Endodermal cell (in vitro differentiated cells): Measurements from ENCODE around the gene SMARCE1. TPM values are rescaled to one million over a fixed set of nuclear protein-coding genes. Genes with fewer than 3 reads are reported as not detected.
A peak's percentile ranks its signal among the peaks of the same experiment; 100 is the strongest.

Experiments used
- DNase-seq: peaks from one replicate; pipeline ENCODE4 v3.0.0-alpha.2; 2017
- H3K27ac ChIP-seq: 2 replicates; pipeline ENCODE4 v1.5.1; 2013; ENCODE audit warnings: mild to moderate bottlenecking, low read depth, low read length, moderate library complexity
- H3K27me3 ChIP-seq: 2 replicates; pipeline ENCODE4 v1.6.1; 2013; ENCODE audit warnings: mild to moderate bottlenecking, low read length, moderate library complexity; ENCODE audit not compliant: insufficient read depth, control insufficient read depth, poor library complexity, severe bottlenecking
- H3K36me3 ChIP-seq: 2 replicates; pipeline ENCODE4 v1.7.0; 2013; ENCODE audit warnings: mild to moderate bottlenecking, low read length, moderate library complexity; ENCODE audit not compliant: control insufficient read depth, insufficient read depth
- H3K4me1 ChIP-seq: one replicate; pipeline ENCODE4 v1.7.0; 2013; ENCODE audit warnings: low read length; ENCODE audit not compliant: control insufficient read depth, insufficient read depth
- H3K4me3 ChIP-seq: 2 replicates; pipeline ENCODE4 v1.5.1; 2013; ENCODE audit warnings: mild to moderate bottlenecking, low read length, moderate library complexity
- H3K9ac ChIP-seq: 2 replicates; pipeline ENCODE4 v1.6.1; 2013; ENCODE audit warnings: mild to moderate bottlenecking, low read length, moderate library complexity; ENCODE audit not compliant: poor library complexity, severe bottlenecking; ENCODE audit errors: extremely low read depth
- H3K9me3 ChIP-seq: 2 replicates; pipeline ENCODE4 v1.6.1; 2013; ENCODE audit warnings: mild to moderate bottlenecking, low read length, moderate library complexity; ENCODE audit not compliant: control insufficient read depth
- H3K27ac Mint-ChIP-seq: 2 replicates; pipeline ENCODE4 v1.8.0; 2020; ENCODE audit warnings: mixed read lengths
- H3K27me3 Mint-ChIP-seq: 2 replicates; pipeline ENCODE4 v1.8.0; 2021; ENCODE audit warnings: mild to moderate bottlenecking, mixed read lengths; ENCODE audit not compliant: insufficient read depth
- H3K36me3 Mint-ChIP-seq: 2 replicates; pipeline ENCODE4 v1.8.0; 2020; ENCODE audit warnings: low read depth, mixed read lengths
- H3K4me1 Mint-ChIP-seq: 2 replicates; pipeline ENCODE4 v1.8.0; 2020; ENCODE audit warnings: mixed read lengths
- H3K4me3 Mint-ChIP-seq: 2 replicates; pipeline ENCODE4 v1.8.0; 2020; ENCODE audit warnings: mild to moderate bottlenecking, moderate library complexity, mixed read lengths
- H3K9me3 Mint-ChIP-seq: 2 replicates; pipeline ENCODE4 v1.8.0; 2020; ENCODE audit warnings: mild to moderate bottlenecking, mixed read lengths
- WGBS, 2 experiments: methylation state at CpG; one replicate each; pipeline versions ENCODE4 v1.1.5 to v1.1.7; 2013; ENCODE audit warnings: missing lambda C conversion rate in 2 of 2, mixed read lengths in 1 of 2; ENCODE audit not compliant: insufficient coverage in 1 of 2, insufficient read length in 1 of 2; 5-methylcytosine and 5-hydroxymethylcytosine counted together
- total RNA-seq, 2 donors: library from RNA; stranded (reverse); fragmentation: NEBNext Ultra II Directional in 1 of 2; extraction: Animal tissue kit (Norgen Biotek cat#: 25700) in 1 of 2; gene quantifications; 2 replicates in 1 of 2; 3 replicates in 1 of 2; pipeline ENCODE4 v1.2.1, GENCODE V29; 2021
- TF ChIP-seq, protein P1 (sequence below): fragments of 200-600 bp; sonication (generic); conservative IDR thresholded peaks from 2 replicates; pipeline ENCODE4 v1.5.0; 2021; ENCODE audit warnings: antibody characterized with exemption, mild to moderate bottlenecking

The SMARCE1 gene
- total RNA-seq, 2 donors from 2014 or later, result 156 to 191 TPM

DNA sequence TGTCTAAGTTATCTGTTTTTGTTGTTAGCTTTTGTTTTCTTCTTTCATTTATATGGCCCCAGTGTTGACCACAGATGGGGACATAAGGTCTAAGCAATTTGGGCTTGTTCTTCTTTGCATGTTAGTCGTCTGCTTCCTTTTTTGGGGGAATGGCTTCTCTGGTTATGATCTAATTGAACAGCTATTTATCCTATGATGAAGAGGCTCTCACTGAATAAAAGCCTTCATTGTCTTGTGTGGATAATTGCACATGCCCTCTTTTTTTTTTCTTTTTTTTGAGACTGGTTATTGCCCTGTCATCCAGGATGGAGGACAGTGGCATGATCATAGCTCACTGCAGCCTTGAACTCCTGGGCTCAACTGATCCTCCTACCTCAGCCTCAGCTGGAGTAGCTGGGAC is 13.7 kb downstream of the SMARCE1 start:
- no peaks in the 10 kb centered on the region for H3K27me3 Mint-ChIP-seq
- H3K27ac Mint-ChIP-seq, result peak overlapping the region; percentile 22
- Histone ChIP-seq H3K4me1 (peaks cover 9% of the 10 kb centered on the region), H3K27ac (no peak overlapping the region), H3K36me3 (peaks cover 84% of the 10 kb centered on the region), H3K27me3 (no peaks in the 10 kb centered on the region), H3K9ac (no peak overlapping the region), H3K4me3 (no peak overlapping the region), H3K9me3 (no peaks in the 10 kb centered on the region)
- H3K4me3 Mint-ChIP-seq, result no peak overlapping the region
- no peaks in the 10 kb centered on the region for H3K9me3 Mint-ChIP-seq
- DNase-seq, result no peak
- 100% methylated on average over 1 of the region's 1 CpG; no CpG with 5 or more reads in 1 of the 2 experiments for WGBS, 2 experiments
- H3K4me1 Mint-ChIP-seq, result peaks cover 35% of the 10 kb centered on the region
- H3K36me3 Mint-ChIP-seq, result peaks cover 78% of the 10 kb centered on the region
- TF ChIP-seq, protein P1, sequence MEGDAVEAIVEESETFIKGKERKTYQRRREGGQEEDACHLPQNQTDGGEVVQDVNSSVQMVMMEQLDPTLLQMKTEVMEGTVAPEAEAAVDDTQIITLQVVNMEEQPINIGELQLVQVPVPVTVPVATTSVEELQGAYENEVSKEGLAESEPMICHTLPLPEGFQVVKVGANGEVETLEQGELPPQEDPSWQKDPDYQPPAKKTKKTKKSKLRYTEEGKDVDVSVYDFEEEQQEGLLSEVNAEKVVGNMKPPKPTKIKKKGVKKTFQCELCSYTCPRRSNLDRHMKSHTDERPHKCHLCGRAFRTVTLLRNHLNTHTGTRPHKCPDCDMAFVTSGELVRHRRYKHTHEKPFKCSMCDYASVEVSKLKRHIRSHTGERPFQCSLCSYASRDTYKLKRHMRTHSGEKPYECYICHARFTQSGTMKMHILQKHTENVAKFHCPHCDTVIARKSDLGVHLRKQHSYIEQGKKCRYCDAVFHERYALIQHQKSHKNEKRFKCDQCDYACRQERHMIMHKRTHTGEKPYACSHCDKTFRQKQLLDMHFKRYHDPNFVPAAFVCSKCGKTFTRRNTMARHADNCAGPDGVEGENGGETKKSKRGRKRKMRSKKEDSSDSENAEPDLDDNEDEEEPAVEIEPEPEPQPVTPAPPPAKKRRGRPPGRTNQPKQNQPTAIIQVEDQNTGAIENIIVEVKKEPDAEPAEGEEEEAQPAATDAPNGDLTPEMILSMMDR, result no peak

DNA sequence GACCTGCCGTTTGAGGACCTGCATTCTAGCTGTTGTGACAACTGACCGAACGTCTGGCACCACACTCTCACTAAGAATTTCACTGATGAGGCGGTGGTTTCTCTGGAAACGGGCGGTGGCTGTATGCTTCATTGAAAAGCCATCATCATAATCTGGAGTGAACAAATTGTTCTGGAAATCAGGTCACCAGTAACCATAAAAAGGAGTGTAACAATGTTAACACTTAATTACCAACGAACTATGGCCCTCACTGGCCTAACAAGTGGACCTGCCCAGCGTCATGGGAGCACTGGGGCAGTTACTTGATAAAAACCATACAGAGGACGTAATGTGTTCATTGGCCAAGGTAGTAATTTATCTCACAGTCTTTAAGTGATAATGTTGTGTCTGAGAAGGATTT is 15.4 kb downstream of the SMARCE1 start:
- Mint-ChIP-seq H3K36me3 (peaks cover 89% of the 10 kb centered on the region), H3K4me3 (no peak overlapping the region), H3K27me3 (no peaks in the 10 kb centered on the region), H3K27ac (no peak overlapping the region), H3K4me1 (peaks cover 23% of the 10 kb centered on the region), H3K9me3 (no peaks in the 10 kb centered on the region)
- Histone ChIP-seq H3K27me3 (no peaks in the 10 kb centered on the region), H3K27ac (no peak overlapping the region), H3K4me3 (no peak overlapping the region), H3K4me1 (peaks cover 8% of the 10 kb centered on the region), H3K36me3 (peaks cover 97% of the 10 kb centered on the region), H3K9me3 (no peaks in the 10 kb centered on the region), H3K9ac (no peak overlapping the region)
- TF ChIP-seq, protein P1, result no peak
- WGBS, 2 experiments, result 95 to 97% methylated on average over 9 of the region's 9 CpGs
- DNase-seq, result no peak

DNA sequence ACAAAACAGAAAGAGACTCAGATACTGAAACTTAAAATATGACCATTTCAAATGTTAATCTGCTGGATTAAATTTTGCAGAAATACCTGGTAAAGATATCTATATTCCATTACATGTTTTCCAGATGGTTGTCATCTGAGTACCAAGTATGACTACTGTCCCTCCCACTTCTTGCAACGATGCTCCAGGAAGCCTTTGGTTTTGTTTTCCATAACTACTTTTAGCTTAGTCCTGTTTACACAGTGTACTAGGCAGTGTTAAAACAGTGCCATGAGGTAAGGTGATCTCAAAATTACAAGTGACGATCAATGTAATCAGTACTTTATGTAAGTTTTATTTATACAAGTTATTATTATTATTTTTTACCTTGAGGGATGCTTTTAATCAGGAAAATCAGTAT is 17.8 kb downstream of the SMARCE1 start:
- Mint-ChIP-seq H3K27ac (no peak overlapping the region), H3K36me3 (peaks cover 76% of the 10 kb centered on the region), H3K4me1 (peaks cover 22% of the 10 kb centered on the region), H3K4me3 (no peak overlapping the region), H3K9me3 (no peaks in the 10 kb centered on the region), H3K27me3 (no peaks in the 10 kb centered on the region)
- H3K4me1 ChIP-seq, result peaks cover 7% of the 10 kb centered on the region
- H3K27ac ChIP-seq, result no peak overlapping the region
- WGBS, 2 experiments, result 96 to 100% methylated on average over 1 of the region's 2 CpGs
- no peaks in the 10 kb centered on the region for H3K27me3 ChIP-seq
- peaks cover 74% of the 10 kb centered on the region for H3K36me3 ChIP-seq
- H3K9ac ChIP-seq, result no peak overlapping the region
- no peak for DNase-seq
- H3K4me3 ChIP-seq, result no peak overlapping the region
- TF ChIP-seq, protein P1, result no peak
- H3K9me3 ChIP-seq, result no peaks in the 10 kb centered on the region
